Measurements from ENCODE around the gene SEMA3D. TPM values are rescaled to one million over a fixed set of nuclear protein-coding genes. Genes with fewer than 3 reads are reported as not detected.

SEMA3D gene
- total RNA-seq, 1 experiment from 2014 or later: 2.0 TPM

GRCh38 chr7:85177316-85177715 lies 9.5 kb downstream of the SEMA3D start:
- Mint-ChIP-seq H3K27ac (ENCODE audit: unreplicated experiment) (no peak overlapping the region), H3K4me3 (ENCODE audit: low read depth, unreplicated experiment) (no peak overlapping the region), H3K27me3 (ENCODE audit: unreplicated experiment) (no peaks in the 10 kb centered on the region), H3K4me1 (ENCODE audit: low read depth, unreplicated experiment) (no peaks in the 10 kb centered on the region), H3K9me3 (ENCODE audit: low read depth, unreplicated experiment) (peaks cover 5% of the 10 kb centered on the region), H3K36me3 (ENCODE audit: insufficient read depth, unreplicated experiment) (no peaks in the 10 kb centered on the region)
- no TSS peak for BruUV-seq (replicated peaks)
- TF ChIP-seq, protein P1, sequence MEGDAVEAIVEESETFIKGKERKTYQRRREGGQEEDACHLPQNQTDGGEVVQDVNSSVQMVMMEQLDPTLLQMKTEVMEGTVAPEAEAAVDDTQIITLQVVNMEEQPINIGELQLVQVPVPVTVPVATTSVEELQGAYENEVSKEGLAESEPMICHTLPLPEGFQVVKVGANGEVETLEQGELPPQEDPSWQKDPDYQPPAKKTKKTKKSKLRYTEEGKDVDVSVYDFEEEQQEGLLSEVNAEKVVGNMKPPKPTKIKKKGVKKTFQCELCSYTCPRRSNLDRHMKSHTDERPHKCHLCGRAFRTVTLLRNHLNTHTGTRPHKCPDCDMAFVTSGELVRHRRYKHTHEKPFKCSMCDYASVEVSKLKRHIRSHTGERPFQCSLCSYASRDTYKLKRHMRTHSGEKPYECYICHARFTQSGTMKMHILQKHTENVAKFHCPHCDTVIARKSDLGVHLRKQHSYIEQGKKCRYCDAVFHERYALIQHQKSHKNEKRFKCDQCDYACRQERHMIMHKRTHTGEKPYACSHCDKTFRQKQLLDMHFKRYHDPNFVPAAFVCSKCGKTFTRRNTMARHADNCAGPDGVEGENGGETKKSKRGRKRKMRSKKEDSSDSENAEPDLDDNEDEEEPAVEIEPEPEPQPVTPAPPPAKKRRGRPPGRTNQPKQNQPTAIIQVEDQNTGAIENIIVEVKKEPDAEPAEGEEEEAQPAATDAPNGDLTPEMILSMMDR (IDR thresholded peaks at IDR 0.05; ENCODE audit: unreplicated experiment): no peak
- intact Hi-C loops (cut with micrococcal nuclease; ENCODE audit: unreplicated experiment): no loop called here
- no peak for DNase-seq
- CTCF ChIA-PET: no interaction called here

DNA sequence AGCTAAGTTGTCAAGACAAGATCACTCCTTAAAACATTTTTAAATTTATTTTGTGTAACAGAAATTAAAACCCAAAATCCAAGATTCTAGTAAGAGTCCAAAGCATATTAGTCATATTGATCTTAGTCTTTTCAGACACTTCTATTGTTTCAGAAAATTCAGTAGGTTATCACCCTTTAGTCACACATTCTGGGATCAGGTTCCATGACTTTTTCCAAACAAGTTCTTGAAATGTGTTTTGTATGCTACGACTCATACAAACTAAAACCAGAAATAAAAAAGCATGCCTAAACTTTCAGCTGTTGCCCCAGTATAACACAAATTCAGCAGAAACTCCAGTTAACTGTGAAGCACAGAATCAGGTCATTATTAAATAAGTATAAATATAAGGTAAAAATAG lies 10.7 kb downstream of the SEMA3D start:
- DNase-seq: no peak
- Mint-ChIP-seq H3K4me1 (ENCODE audit: low read depth, unreplicated experiment) (no peaks in the 10 kb centered on the region), H3K36me3 (ENCODE audit: insufficient read depth, unreplicated experiment) (no peaks in the 10 kb centered on the region), H3K27me3 (ENCODE audit: unreplicated experiment) (no peaks in the 10 kb centered on the region), H3K4me3 (ENCODE audit: low read depth, unreplicated experiment) (no peak overlapping the region), H3K9me3 (ENCODE audit: low read depth, unreplicated experiment) (peaks cover 5% of the 10 kb centered on the region), H3K27ac (ENCODE audit: unreplicated experiment) (no peak overlapping the region)
- TF ChIP-seq, protein P1 (IDR thresholded peaks at IDR 0.05; ENCODE audit: unreplicated experiment): no peak
- CTCF ChIA-PET: no interaction called here
- intact Hi-C loops (cut with micrococcal nuclease; ENCODE audit: unreplicated experiment): no loop called here
- no TSS peak for BruUV-seq (replicated peaks)

DNA sequence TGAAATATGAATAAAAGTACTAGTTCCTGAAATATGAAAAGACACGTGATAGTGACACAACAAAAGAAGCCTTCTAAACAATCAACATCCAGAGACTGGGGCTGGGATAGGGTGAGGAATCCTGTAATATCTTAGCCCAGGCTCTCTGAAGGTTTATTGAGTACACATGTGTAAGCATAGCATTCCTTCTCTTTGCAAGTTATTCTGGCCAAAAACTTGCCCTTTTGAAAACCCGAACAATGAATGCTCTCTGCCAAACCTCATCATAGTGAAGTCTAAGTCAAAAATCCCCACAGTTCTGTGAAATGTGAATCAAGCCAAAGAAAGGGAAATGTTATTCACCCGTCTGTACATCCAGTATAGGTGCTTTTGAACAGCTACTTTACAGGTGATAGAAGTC lies 11.6 kb downstream of the SEMA3D start:
- intact Hi-C loops (cut with micrococcal nuclease; ENCODE audit: unreplicated experiment): no loop called here
- H3K36me3 Mint-ChIP-seq (ENCODE audit: insufficient read depth, unreplicated experiment): no peaks in the 10 kb centered on the region
- no peaks in the 10 kb centered on the region for H3K27me3 Mint-ChIP-seq (ENCODE audit: unreplicated experiment)
- DNase-seq: no peak
- H3K4me3 Mint-ChIP-seq (ENCODE audit: low read depth, unreplicated experiment): no peak overlapping the region
- CTCF ChIA-PET: no interaction called here
- no peaks in the 10 kb centered on the region for H3K4me1 Mint-ChIP-seq (ENCODE audit: low read depth, unreplicated experiment)
- peaks cover 5% of the 10 kb centered on the region for H3K9me3 Mint-ChIP-seq (ENCODE audit: low read depth, unreplicated experiment)
- H3K27ac Mint-ChIP-seq (ENCODE audit: unreplicated experiment): no peak overlapping the region
- TF ChIP-seq, protein P1 (IDR thresholded peaks at IDR 0.05; ENCODE audit: unreplicated experiment): no peak
- BruUV-seq (replicated peaks): no TSS peak

GRCh38 chr7:85172530-85172941 lies 14.3 kb downstream of the SEMA3D start:
- no TSS peak for BruUV-seq (replicated peaks)
- CTCF ChIA-PET: no interaction called here
- TF ChIP-seq, protein P1 (IDR thresholded peaks at IDR 0.05; ENCODE audit: unreplicated experiment): no peak
- Mint-ChIP-seq H3K4me3 (ENCODE audit: low read depth, unreplicated experiment) (no peak overlapping the region), H3K36me3 (ENCODE audit: insufficient read depth, unreplicated experiment) (no peaks in the 10 kb centered on the region), H3K9me3 (ENCODE audit: low read depth, unreplicated experiment) (no peaks in the 10 kb centered on the region), H3K27ac (ENCODE audit: unreplicated experiment) (no peak overlapping the region), H3K27me3 (ENCODE audit: unreplicated experiment) (no peaks in the 10 kb centered on the region), H3K4me1 (ENCODE audit: low read depth, unreplicated experiment) (no peaks in the 10 kb centered on the region)
- no peak for DNase-seq
- intact Hi-C loops (cut with micrococcal nuclease; ENCODE audit: unreplicated experiment): no loop called here
